LoVo (cell line): ENCODE measurements around the gene ELL.
A peak's percentile ranks its signal among the peaks of the same experiment; 100 is the strongest.

ENCODE experiments used
- DNase-seq: peaks from one replicate; pipeline ENCODE4 v3.0.0-alpha.2; 2016; ENCODE audit warnings: low spot score

Gene ELL

GRCh38 chr19:18469069-18469846, 52.6 kb downstream of the ELL start:
- DNase-seq: no peak

- DNase-seq: no peak
Observed at GRCh38 chr19:18468517-18468916, 53.4 kb downstream of the ELL start.

- DNase-seq: no peak
Observed at GRCh38 chr19:18467978-18468377, 53.9 kb downstream of the ELL start.

GRCh38 chr19:18466354-18466753, 55.5 kb downstream of the ELL start:
- DNase-seq: no peak

- no peak for DNase-seq
Observed at GRCh38 chr19:18465964-18466339, 55.9 kb downstream of the ELL start.

GRCh38 chr19:18465214-18465963, 56.5 kb downstream of the ELL start:
- DNase-seq: no peak

- no peak for DNase-seq
Observed at GRCh38 chr19:18464646-18465045, 57.2 kb downstream of the ELL start.

- DNase-seq: no peak
Observed at GRCh38 chr19:18461471-18461870, 60.4 kb downstream of the ELL start.

GRCh38 chr19:18460900-18461299, 61.0 kb downstream of the ELL start:
- DNase-seq: no peak

GRCh38 chr19:18457483-18458331, 64.2 kb downstream of the ELL start:
- no peak for DNase-seq

GRCh38 chr19:18456974-18457373, 64.9 kb downstream of the ELL start:
- DNase-seq: no peak

GRCh38 chr19:18456279-18456678, 65.6 kb downstream of the ELL start:
- no peak for DNase-seq

GRCh38 chr19:18453269-18454024, 68.4 kb downstream of the ELL start:
- peak; percentile 44 for DNase-seq

- DNase-seq: no peak
Observed at GRCh38 chr19:18452386-18452785, 69.5 kb downstream of the ELL start.

- DNase-seq: peak; percentile 56
Observed at GRCh38 chr19:18450931-18451836, 70.7 kb downstream of the ELL start.

- DNase-seq: no peak
Observed at GRCh38 chr19:18450021-18450930, 71.6 kb downstream of the ELL start.

- DNase-seq: no peak
Observed at GRCh38 chr19:18449552-18449951, 72.3 kb downstream of the ELL start.

GRCh38 chr19:18446811-18447359, 75.0 kb downstream of the ELL start:
- no peak for DNase-seq

GRCh38 chr19:18446145-18446810, 75.6 kb downstream of the ELL start:
- no peak for DNase-seq
